Loucy (cell line): ENCODE measurements around the gene LRTM1.

Experiments
- H2AFZ ChIP-seq: fragments of 200-600 bp; sonication (generic); 2 replicates; pipeline ENCODE4 v1.6.0; 2016; ENCODE audit warnings: antibody characterized with exemption, mild to moderate bottlenecking, low read length, moderate library complexity
- H3F3A ChIP-seq: fragments of 200-600 bp; 2 replicates; pipeline ENCODE4 v1.6.0; 2016; ENCODE audit warnings: antibody characterized with exemption, low read depth, mild to moderate bottlenecking
- H3K27me3 ChIP-seq: fragments of 200-600 bp; sonication (generic); 2 replicates; pipeline ENCODE4 v1.6.1; 2014; ENCODE audit warnings: low read length, mild to moderate bottlenecking; ENCODE audit not compliant: insufficient read depth, poor library complexity, severe bottlenecking
- H3K36me3 ChIP-seq: fragments of 200-600 bp; sonication (generic); 2 replicates; pipeline ENCODE4 v1.6.1; 2016; ENCODE audit warnings: low read length; ENCODE audit not compliant: insufficient read depth
- H3K4me1 ChIP-seq: fragments of 200-600 bp; sonication (generic); 2 replicates; pipeline ENCODE4 v1.5.1; 2014; ENCODE audit warnings: low read length, mild to moderate bottlenecking; ENCODE audit not compliant: insufficient read depth, poor library complexity, severe bottlenecking
- H3K4me2 ChIP-seq: fragments of 200-600 bp; sonication (generic); 2 replicates; pipeline ENCODE4 v1.6.0; 2014; ENCODE audit warnings: antibody characterized with exemption, low read length, low read depth, mild to moderate bottlenecking; ENCODE audit not compliant: poor library complexity, severe bottlenecking
- H3K4me3 ChIP-seq: fragments of 200-600 bp; sonication (generic); 2 replicates; pipeline ENCODE4 v1.5.1; 2014; ENCODE audit warnings: low read length, mild to moderate bottlenecking, mixed read lengths; ENCODE audit not compliant: poor library complexity, severe bottlenecking
- H3K79me2 ChIP-seq: fragments of 200-600 bp; sonication (generic); 2 replicates; pipeline ENCODE4 v1.6.1; 2014; ENCODE audit warnings: low read length; ENCODE audit not compliant: insufficient read depth
- H3K9ac ChIP-seq: fragments of 200-600 bp; sonication (generic); 2 replicates; pipeline ENCODE4 v1.6.0; 2014; ENCODE audit warnings: mild to moderate bottlenecking, low read depth, low read length, moderate library complexity; ENCODE audit not compliant: poor library complexity, severe bottlenecking
- H3K9me2 ChIP-seq: fragments of 200-600 bp; sonication (generic); replicated peaks from 2 replicates; pipeline ENCODE4 v1.6.1; 2016; ENCODE audit warnings: low read depth, low read length, mixed read lengths
- H3K9me3 ChIP-seq: fragments of 200-600 bp; sonication (generic); 2 replicates; pipeline ENCODE4 v1.6.1; 2014; ENCODE audit warnings: mild to moderate bottlenecking, antibody characterized with exemption, low read length, low read depth; ENCODE audit not compliant: insufficient read depth
- H4K20me1 ChIP-seq: fragments of 200-600 bp; sonication (generic); 2 replicates; pipeline ENCODE4 v1.6.0; 2014; ENCODE audit warnings: antibody characterized with exemption, low read length, mild to moderate bottlenecking; ENCODE audit not compliant: insufficient read depth, poor library complexity, severe bottlenecking
- EZH2phosphoT487 ChIP-seq: fragments of 200-600 bp; IDR thresholded peaks from 2 replicates; pipeline ENCODE4 v1.6.1; 2018; ENCODE audit warnings: antibody characterized with exemption, mild to moderate bottlenecking, moderate library complexity, borderline replicate concordance
- TF ChIP-seq, protein P1 (sequence below): fragments of 200-600 bp; sonication (generic); conservative IDR thresholded peaks from 2 replicates; pipeline ENCODE4 v1.5.1; 2014; ENCODE audit warnings: mild to moderate bottlenecking, antibody characterized with exemption, low read length

LRTM1 gene

DNA sequence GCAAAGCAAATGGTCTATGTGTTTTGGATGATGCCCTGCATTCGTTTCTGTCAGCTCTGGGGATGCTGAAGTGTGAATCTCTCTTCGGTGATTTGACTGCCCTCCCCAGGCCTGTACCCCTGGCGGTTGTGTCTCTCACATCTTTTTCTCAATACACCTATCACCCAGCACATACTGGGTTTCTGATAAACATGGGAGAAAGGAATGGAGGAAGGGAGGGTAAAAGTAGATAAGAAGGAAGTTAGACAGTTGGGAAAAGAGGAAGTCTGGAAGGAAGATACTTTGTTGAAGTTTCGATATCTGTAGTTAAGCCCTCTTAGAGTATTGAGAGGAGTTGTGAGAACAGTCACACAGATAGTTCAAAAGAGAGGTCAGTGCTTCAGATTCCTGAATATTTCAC lies 35.8 kb upstream of the LRTM1 start:
- Histone ChIP-seq H3K4me1 (peaks cover 3% of the 10 kb centered on the region), H3F3A (no peaks in the 10 kb centered on the region), H3K4me3 (no peak overlapping the region), H3K27me3 (no peaks in the 10 kb centered on the region), H3K36me3 (no peaks in the 10 kb centered on the region), H3K79me2 (no peaks in the 10 kb centered on the region), H2AFZ (no peak overlapping the region), H3K4me2 (no peak overlapping the region), H3K9ac (no peak overlapping the region), H3K9me3 (no peaks in the 10 kb centered on the region), H3K9me2 (no peaks in the 10 kb centered on the region), H4K20me1 (no peaks in the 10 kb centered on the region)
- TF ChIP-seq EZH2phosphoT487: no peak
- TF ChIP-seq, protein P1, sequence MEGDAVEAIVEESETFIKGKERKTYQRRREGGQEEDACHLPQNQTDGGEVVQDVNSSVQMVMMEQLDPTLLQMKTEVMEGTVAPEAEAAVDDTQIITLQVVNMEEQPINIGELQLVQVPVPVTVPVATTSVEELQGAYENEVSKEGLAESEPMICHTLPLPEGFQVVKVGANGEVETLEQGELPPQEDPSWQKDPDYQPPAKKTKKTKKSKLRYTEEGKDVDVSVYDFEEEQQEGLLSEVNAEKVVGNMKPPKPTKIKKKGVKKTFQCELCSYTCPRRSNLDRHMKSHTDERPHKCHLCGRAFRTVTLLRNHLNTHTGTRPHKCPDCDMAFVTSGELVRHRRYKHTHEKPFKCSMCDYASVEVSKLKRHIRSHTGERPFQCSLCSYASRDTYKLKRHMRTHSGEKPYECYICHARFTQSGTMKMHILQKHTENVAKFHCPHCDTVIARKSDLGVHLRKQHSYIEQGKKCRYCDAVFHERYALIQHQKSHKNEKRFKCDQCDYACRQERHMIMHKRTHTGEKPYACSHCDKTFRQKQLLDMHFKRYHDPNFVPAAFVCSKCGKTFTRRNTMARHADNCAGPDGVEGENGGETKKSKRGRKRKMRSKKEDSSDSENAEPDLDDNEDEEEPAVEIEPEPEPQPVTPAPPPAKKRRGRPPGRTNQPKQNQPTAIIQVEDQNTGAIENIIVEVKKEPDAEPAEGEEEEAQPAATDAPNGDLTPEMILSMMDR: no peak

GRCh38 chr3:54962200-54962599 lies 34.3 kb upstream of the LRTM1 start:
- Histone ChIP-seq H2AFZ (no peak overlapping the region), H3K9ac (no peak overlapping the region), H3K4me2 (no peak overlapping the region), H3K4me3 (no peak overlapping the region), H3K9me2 (no peaks in the 10 kb centered on the region), H3K79me2 (no peaks in the 10 kb centered on the region), H3K9me3 (no peaks in the 10 kb centered on the region), H3K36me3 (no peaks in the 10 kb centered on the region), H4K20me1 (no peaks in the 10 kb centered on the region), H3K4me1 (no peaks in the 10 kb centered on the region), H3K27me3 (no peaks in the 10 kb centered on the region), H3F3A (no peaks in the 10 kb centered on the region)
- TF ChIP-seq EZH2phosphoT487: no peak
- TF ChIP-seq, protein P1: no peak

GRCh38 chr3:54960701-54961100 lies 32.8 kb upstream of the LRTM1 start:
- Histone ChIP-seq H3K9me3 (no peaks in the 10 kb centered on the region), H3K4me2 (no peak overlapping the region), H4K20me1 (no peaks in the 10 kb centered on the region), H3K4me3 (no peak overlapping the region), H3K9me2 (no peaks in the 10 kb centered on the region), H3K79me2 (no peaks in the 10 kb centered on the region), H3K4me1 (peaks cover 8% of the 10 kb centered on the region), H3K9ac (no peak overlapping the region), H3K36me3 (no peaks in the 10 kb centered on the region), H3F3A (no peaks in the 10 kb centered on the region), H2AFZ (no peak overlapping the region), H3K27me3 (no peaks in the 10 kb centered on the region)
- TF ChIP-seq, protein P1: no peak
- TF ChIP-seq EZH2phosphoT487: no peak
